Stimulated activated CD8-positive, alpha-beta memory T cell treated with anti-CD3 and anti-CD28 coated beads, Interleukin-15, amount 100 ng/mL, for 24 hours (primary cell): ENCODE measurements around the gene DAZAP2.
"Not testable (repeated sequence)": the region's sequence is repeated elsewhere in the genome, so short reads cannot be mapped to it uniquely, and the experiment has no call there.

Experiments
- DNase-seq: peaks from one replicate; pipeline ENCODE4 v3.0.0-alpha.2; 2020; ENCODE audit warnings: low read depth

The DAZAP2 gene

GRCh38 chr12:51247523-51248206, 9.0 kb downstream of the DAZAP2 start:
- DNase-seq, result no peak

- DNase-seq, result no peak
These were observed 14.7 kb downstream of the DAZAP2 start for GRCh38 chr12:51253276-51253675.

DNA sequence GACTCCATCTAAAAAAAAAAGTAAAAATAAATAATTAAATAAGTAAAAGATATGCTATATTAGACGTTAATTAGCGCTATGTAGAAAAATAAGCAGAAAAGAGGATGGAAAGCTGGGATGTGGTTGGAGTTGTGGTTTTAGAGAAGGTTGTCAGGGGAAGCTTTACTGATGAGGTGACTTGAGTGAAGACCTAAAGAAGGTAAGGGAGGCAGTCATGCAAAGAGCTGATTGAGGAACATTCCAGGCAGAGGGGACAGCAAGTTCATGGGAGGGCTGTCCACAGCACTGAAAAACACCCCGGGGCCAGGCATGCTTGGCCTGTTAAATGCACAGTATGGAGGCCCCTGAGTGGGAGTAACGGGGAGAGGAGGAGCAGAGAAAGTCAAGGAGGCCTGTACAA, 15.9 kb downstream of the DAZAP2 start:
- DNase-seq, result no peak

- DNase-seq, result not testable (repeated sequence)
These were observed 21.0 kb downstream of the DAZAP2 start for GRCh38 chr12:51259600-51259999.

GRCh38 chr12:51262758-51263177, 24.1 kb downstream of the DAZAP2 start:
- no peak for DNase-seq

- no peak for DNase-seq
These were observed 24.7 kb downstream of the DAZAP2 start for GRCh38 chr12:51263341-51263740.

DNA sequence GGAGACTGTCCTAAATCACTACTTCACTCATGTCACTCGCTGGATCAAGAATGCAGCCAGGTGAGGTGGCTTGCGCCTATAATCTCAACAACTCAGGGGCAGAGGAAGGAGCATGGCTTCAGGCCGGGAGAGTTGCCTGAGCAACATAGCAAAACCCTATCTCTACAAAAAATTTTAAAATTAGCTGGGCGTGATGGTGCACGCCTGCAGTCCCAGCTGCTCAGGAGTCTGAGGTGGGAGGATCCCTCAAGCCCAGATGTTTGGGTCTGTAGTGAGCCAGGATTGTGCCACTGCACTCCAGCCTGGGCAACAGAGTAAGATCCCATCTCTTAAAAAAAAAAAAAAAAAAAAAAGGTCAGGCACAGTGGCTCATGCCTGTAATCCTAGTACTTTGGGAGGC, 25.7 kb downstream of the DAZAP2 start:
- DNase-seq, result no peak

- DNase-seq, result no peak
These were observed 26.4 kb downstream of the DAZAP2 start for GRCh38 chr12:51265024-51265423.

GRCh38 chr12:51269174-51270066, 30.8 kb downstream of the DAZAP2 start:
- no peak for DNase-seq

DNA sequence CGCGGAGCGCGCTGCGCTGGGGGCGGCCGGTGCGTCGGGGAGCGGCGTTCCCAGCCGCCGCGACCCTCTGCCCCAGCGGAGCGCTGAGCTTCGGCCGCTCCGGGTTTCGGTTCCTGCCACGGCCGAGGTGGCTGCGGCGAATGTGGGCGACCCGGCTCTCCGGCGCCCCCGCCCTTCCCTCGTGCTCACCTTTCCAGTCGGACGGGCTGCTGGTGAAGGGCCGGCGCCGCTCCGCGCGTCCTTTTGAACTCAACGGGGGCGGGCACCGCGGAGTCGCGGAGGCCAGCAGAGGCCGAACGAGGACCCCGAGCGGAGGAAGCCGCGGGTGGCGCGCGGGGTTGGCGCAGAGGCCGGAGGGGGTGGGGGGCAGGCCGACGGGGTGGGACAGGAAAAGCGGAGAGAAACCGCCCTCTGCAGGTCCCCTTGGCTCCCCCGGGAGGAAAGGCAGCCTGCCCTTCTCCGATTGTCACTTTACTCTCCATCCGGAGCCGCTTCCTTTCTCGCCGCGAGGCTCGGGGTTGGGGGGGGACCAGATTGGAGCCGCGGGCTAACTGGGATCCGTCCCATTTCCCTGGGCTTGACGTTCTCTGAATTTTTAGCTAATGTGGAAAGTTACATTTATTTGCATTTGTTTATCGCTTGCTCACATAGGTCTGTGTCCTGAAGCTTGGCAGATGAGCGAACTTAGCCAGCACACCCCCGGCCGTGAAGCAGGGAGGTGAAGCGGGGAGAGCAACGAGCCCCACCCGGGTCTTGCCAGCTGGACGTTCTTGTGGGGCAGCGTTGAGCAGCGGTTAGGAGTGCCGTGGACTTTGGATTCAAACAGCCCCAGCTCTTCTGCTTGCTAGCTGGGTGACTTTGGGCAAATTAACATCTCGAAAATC, 31.7 kb downstream of the DAZAP2 start, which contains the start of gene SMAGP:
Gene SMAGP, minus strand, starts transcription at position 349 of the 884 bp plus-strand sequence. CDS start 1,137 bp downstream, outside the sequence.
- DNase-seq, result no peak

DNA sequence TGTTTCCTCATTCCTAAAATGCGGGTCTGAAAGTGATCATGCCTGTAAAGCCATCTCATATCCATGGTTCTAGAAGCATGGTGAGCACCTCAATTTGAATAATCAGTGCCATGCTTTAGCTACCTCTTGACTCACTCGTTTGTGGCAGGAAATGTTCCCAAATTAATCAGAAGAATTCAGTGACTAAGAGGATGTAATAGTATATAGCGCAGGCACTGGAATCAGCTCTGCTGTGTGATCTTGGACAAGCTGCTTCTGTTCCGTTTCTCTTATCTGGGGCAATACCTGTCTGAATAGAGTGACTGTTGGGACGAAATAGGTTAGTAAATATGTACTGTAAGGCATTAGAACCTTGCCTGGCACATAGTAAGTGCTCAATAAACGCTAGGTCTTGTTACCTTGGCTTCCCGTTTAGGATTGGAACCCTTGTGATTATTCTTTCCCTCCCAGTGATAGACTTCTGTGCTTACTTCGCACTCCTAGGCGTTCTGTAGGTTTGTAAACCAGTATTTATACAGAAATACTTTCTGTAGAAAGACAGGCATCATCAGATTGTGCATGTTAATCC, 32.4 kb downstream of the DAZAP2 start:
- no peak for DNase-seq

GRCh38 chr12:51272810-51273209, 34.2 kb downstream of the DAZAP2 start:
- DNase-seq, result not testable (repeated sequence)

- no peak for DNase-seq
These were observed 36.5 kb downstream of the DAZAP2 start for GRCh38 chr12:51275088-51275487.

GRCh38 chr12:51281202-51281924, 42.7 kb downstream of the DAZAP2 start:
- DNase-seq, result no peak

GRCh38 chr12:51285843-51286242, 47.2 kb downstream of the DAZAP2 start:
- DNase-seq, result no peak

GRCh38 chr12:51291603-51292513, 53.2 kb downstream of the DAZAP2 start:
- DNase-seq, result not testable (repeated sequence)
